Astrocyte (in vitro differentiated cells and primary cell): Measurements from ENCODE around the gene DCAF5. TPM values are rescaled to one million over a fixed set of nuclear protein-coding genes. Genes with fewer than 3 reads are reported as not detected.

Experiments used
- DNase-seq: peaks from one replicate; pipeline ENCODE4 v3.0.0-alpha.2; 2010; ENCODE audit warnings: low read depth
- FAIRE-seq: peaks from 2 replicates; lab custom pipeline; 2011; peaks lifted over from hg19 to GRCh38; lab: Jason Lieb, UNC
- H2AFZ ChIP-seq: 2 replicates; pipeline ENCODE4 v1.6.0; 2012; ENCODE audit warnings: low read depth, low read length, inconsistent platforms
- H3K27ac ChIP-seq: 2 replicates; pipeline ENCODE4 v1.5.1; 2011; ENCODE audit warnings: low read depth, low read length, inconsistent platforms
- H3K27me3 ChIP-seq: 2 replicates; pipeline ENCODE4 v1.6.0; 2011; ENCODE audit warnings: low read length, inconsistent platforms; ENCODE audit not compliant: insufficient read depth
- H3K36me3 ChIP-seq: 2 replicates; pipeline ENCODE4 v1.5.1; 2011; ENCODE audit warnings: low read length, inconsistent platforms; ENCODE audit not compliant: insufficient read depth
- H3K4me1 ChIP-seq: 2 replicates; pipeline ENCODE4 v1.5.1; 2011; ENCODE audit warnings: low read length, inconsistent platforms; ENCODE audit not compliant: insufficient read depth
- H3K4me2 ChIP-seq: 2 replicates; pipeline ENCODE4 v1.6.0; 2012; ENCODE audit warnings: low read length, inconsistent platforms
- H3K4me3 ChIP-seq: 2 replicates; pipeline ENCODE4 v1.5.1; 2011; ENCODE audit warnings: low read depth, mild to moderate bottlenecking, low read length, inconsistent platforms; ENCODE audit not compliant: insufficient read depth
- H3K79me2 ChIP-seq: 2 replicates; pipeline ENCODE4 v1.6.0; 2012; ENCODE audit warnings: mild to moderate bottlenecking, low read length, inconsistent platforms; ENCODE audit not compliant: insufficient read depth
- H3K9ac ChIP-seq: 2 replicates; pipeline ENCODE4 v1.6.0; 2012; ENCODE audit warnings: mild to moderate bottlenecking, low read length, inconsistent platforms
- H3K9me3 ChIP-seq: 2 replicates; pipeline ENCODE4 v1.5.1; 2012; ENCODE audit warnings: low read depth, mild to moderate bottlenecking, low read length, inconsistent platforms; ENCODE audit not compliant: insufficient read depth
- H4K20me1 ChIP-seq: 2 replicates; pipeline ENCODE4 v1.6.0; 2012; ENCODE audit warnings: low read length, inconsistent platforms; ENCODE audit not compliant: insufficient read depth
- H3K27ac Mint-ChIP-seq: one replicate; pipeline ENCODE4 v1.8.0; 2021; ENCODE audit warnings: mild to moderate bottlenecking, mixed read lengths; ENCODE audit not compliant: unreplicated experiment
- H3K27me3 Mint-ChIP-seq: one replicate; pipeline ENCODE4 v1.8.0; 2021; ENCODE audit warnings: low read depth, mixed read lengths; ENCODE audit not compliant: unreplicated experiment
- H3K36me3 Mint-ChIP-seq: one replicate; pipeline ENCODE4 v1.8.0; 2021; ENCODE audit warnings: low read depth, mixed read lengths; ENCODE audit not compliant: unreplicated experiment
- H3K4me1 Mint-ChIP-seq: one replicate; pipeline ENCODE4 v1.8.0; 2021; ENCODE audit warnings: low read depth, mixed read lengths; ENCODE audit not compliant: unreplicated experiment
- H3K4me3 Mint-ChIP-seq: one replicate; pipeline ENCODE4 v1.8.0; 2021; ENCODE audit warnings: mild to moderate bottlenecking, moderate library complexity, mixed read lengths; ENCODE audit not compliant: unreplicated experiment
- H3K9me3 Mint-ChIP-seq: one replicate; pipeline ENCODE4 v1.8.0; 2021; ENCODE audit warnings: mild to moderate bottlenecking, mixed read lengths; ENCODE audit not compliant: unreplicated experiment
- CTCF ChIP-seq: IDR thresholded peaks from 2 replicates; pipeline ENCODE4 v1.5.1; 2011; ENCODE audit warnings: low read depth, mild to moderate bottlenecking, inconsistent platforms, low read length, moderate library complexity; ENCODE audit not compliant: insufficient read depth
- EZH2 ChIP-seq: IDR thresholded peaks from 2 replicates; pipeline ENCODE4 v1.6.1; 2012; ENCODE audit warnings: mild to moderate bottlenecking, low read length, inconsistent platforms; ENCODE audit not compliant: insufficient read depth
- total RNA-seq: library from RNA; stranded (reverse); gene quantifications from 2 replicates; pipeline ENCODE4 v1.2.1, GENCODE V29; 2021

The DCAF5 gene
- total RNA-seq, 1 donor from 2014 or later: 54.6 TPM

GRCh38 chr14:69108358-69108757 lies 44.6 kb downstream of the DCAF5 start:
- H3K27ac Mint-ChIP-seq: no peak overlapping the region
- no peak for FAIRE-seq
- peaks cover 10% of the 10 kb centered on the region for H3K79me2 ChIP-seq
- TF ChIP-seq CTCF (no peak), EZH2 (no peak)
- H3K27me3 Mint-ChIP-seq: no peaks in the 10 kb centered on the region
- H3K4me1 Mint-ChIP-seq: peaks cover 32% of the 10 kb centered on the region
- no peak overlapping the region for H3K4me3 ChIP-seq
- no peak overlapping the region for H3K27ac ChIP-seq
- DNase-seq: no peak
- peaks cover 6% of the 10 kb centered on the region for H3K36me3 ChIP-seq
- no peak overlapping the region for H3K4me3 Mint-ChIP-seq
- no peak overlapping the region for H3K9ac ChIP-seq
- peaks cover 8% of the 10 kb centered on the region for H3K4me1 ChIP-seq
- H3K36me3 Mint-ChIP-seq: peaks cover 6% of the 10 kb centered on the region
- H3K9me3 Mint-ChIP-seq: no peaks in the 10 kb centered on the region
- no peak overlapping the region for H2AFZ ChIP-seq
- H3K27me3 ChIP-seq: no peaks in the 10 kb centered on the region
- peaks cover 34% of the 10 kb centered on the region for H4K20me1 ChIP-seq
- no peaks in the 10 kb centered on the region for H3K9me3 ChIP-seq
- no peak overlapping the region for H3K4me2 ChIP-seq

- Mint-ChIP-seq H3K9me3 (no peaks in the 10 kb centered on the region), H3K27ac (no peak overlapping the region), H3K36me3 (peaks cover 6% of the 10 kb centered on the region), H3K4me1 (peaks cover 27% of the 10 kb centered on the region), H3K4me3 (peak overlapping the region; percentile 1), H3K27me3 (no peaks in the 10 kb centered on the region)
- H3K79me2 ChIP-seq: peaks cover 11% of the 10 kb centered on the region
- TF ChIP-seq CTCF: peak; percentile 84
- TF ChIP-seq EZH2: no peak
- no peaks in the 10 kb centered on the region for H3K9me3 ChIP-seq
- H3K27ac ChIP-seq: no peak overlapping the region
- FAIRE-seq (no peak), DNase-seq (peak; percentile 41)
- no peak overlapping the region for H2AFZ ChIP-seq
- no peak overlapping the region for H3K4me3 ChIP-seq
- H3K27me3 ChIP-seq: no peaks in the 10 kb centered on the region
- no peak overlapping the region for H3K9ac ChIP-seq
- H4K20me1 ChIP-seq: peaks cover 34% of the 10 kb centered on the region
- peaks cover 8% of the 10 kb centered on the region for H3K4me1 ChIP-seq
- H3K36me3 ChIP-seq: peaks cover 9% of the 10 kb centered on the region
- no peak overlapping the region for H3K4me2 ChIP-seq
Measured at GRCh38 chr14:69107407-69108003, 45.4 kb downstream of the DCAF5 start.

GRCh38 chr14:69106451-69106850 lies 46.5 kb downstream of the DCAF5 start:
- H4K20me1 ChIP-seq: peaks cover 26% of the 10 kb centered on the region
- H3K27me3 ChIP-seq: no peaks in the 10 kb centered on the region
- no peak overlapping the region for H3K27ac ChIP-seq
- Mint-ChIP-seq H3K27me3 (no peaks in the 10 kb centered on the region), H3K9me3 (no peaks in the 10 kb centered on the region), H3K4me1 (peaks cover 18% of the 10 kb centered on the region), H3K4me3 (no peak overlapping the region), H3K27ac (no peak overlapping the region), H3K36me3 (peaks cover 3% of the 10 kb centered on the region)
- H2AFZ ChIP-seq: no peak overlapping the region
- H3K4me3 ChIP-seq: no peak overlapping the region
- TF ChIP-seq CTCF (no peak), EZH2 (no peak)
- H3K4me2 ChIP-seq: no peak overlapping the region
- H3K36me3 ChIP-seq: peaks cover 9% of the 10 kb centered on the region
- H3K9me3 ChIP-seq: no peaks in the 10 kb centered on the region
- FAIRE-seq (no peak), DNase-seq (no peak)
- peaks cover 15% of the 10 kb centered on the region for H3K79me2 ChIP-seq
- H3K9ac ChIP-seq: no peak overlapping the region
- peaks cover 8% of the 10 kb centered on the region for H3K4me1 ChIP-seq
